Activated T-cell treated with anti-CD3 and anti-CD28 coated beads for 1 hour (primary cell): ENCODE measurements around the gene SLBP.

ENCODE experiments used
- DNase-seq: peaks from one replicate; pipeline ENCODE4 v3.0.0-alpha.2; 2020; ENCODE audit warnings: low read depth

The SLBP gene

DNA sequence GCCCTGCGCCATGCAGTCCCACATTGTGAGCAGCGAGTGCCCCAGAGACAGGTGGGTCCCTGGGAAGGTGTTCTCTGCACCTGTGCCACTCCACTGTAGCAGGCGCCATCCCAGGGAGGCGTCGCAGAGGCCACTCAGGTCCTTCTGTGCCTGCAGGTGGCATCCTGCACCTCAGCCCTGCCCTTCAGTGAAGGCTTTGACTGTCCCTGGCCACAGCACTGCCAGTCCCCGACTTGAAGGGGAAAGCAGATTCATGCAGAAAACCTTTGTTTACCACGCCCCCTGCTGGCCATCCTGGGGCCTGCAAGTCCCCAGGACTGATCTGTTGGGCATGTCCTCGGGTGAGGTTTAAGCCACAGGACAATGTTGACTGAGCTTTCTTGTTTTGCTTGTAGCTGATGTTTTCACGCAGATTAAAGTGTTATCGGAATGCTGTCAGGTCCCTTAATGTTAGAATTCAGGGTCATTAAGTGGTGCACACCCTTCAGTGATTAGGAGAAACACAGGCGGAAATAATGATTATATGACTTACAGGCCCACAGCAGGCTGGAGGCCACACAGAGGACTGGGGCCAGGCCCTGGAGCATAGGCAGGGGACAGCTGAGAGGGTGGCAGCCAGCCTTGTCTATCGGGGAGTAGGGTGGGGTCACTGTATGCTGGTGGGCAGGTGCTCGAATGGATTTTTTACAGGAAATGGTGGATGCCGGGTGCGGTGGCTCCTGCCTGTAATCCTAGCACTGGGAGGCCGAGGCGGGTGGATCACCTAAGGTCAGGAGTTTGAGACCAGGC lies 14.2 kb upstream of the SLBP start:
- DNase-seq = peak; percentile 95

DNA sequence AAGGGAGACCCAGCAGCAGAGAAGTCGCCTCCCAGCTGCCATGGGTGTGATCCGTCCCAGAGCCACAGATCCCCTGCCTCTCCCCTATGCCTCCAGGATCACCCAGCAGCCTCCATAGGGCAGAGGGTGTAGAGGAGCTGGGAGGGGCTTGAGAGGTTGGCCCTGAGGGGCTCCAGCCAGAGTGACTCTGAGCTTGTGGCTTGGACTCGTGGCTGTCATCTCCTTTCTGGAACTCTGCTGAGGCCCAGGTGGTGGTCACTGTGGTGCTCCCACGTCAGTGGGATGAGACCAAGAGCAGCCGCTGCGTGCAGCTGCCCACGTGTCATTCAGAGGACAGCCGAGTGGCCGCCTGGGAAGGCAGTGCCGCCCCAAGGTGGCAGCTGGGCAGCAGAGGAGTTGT lies 13.4 kb upstream of the SLBP start:
- no peak for DNase-seq

DNA sequence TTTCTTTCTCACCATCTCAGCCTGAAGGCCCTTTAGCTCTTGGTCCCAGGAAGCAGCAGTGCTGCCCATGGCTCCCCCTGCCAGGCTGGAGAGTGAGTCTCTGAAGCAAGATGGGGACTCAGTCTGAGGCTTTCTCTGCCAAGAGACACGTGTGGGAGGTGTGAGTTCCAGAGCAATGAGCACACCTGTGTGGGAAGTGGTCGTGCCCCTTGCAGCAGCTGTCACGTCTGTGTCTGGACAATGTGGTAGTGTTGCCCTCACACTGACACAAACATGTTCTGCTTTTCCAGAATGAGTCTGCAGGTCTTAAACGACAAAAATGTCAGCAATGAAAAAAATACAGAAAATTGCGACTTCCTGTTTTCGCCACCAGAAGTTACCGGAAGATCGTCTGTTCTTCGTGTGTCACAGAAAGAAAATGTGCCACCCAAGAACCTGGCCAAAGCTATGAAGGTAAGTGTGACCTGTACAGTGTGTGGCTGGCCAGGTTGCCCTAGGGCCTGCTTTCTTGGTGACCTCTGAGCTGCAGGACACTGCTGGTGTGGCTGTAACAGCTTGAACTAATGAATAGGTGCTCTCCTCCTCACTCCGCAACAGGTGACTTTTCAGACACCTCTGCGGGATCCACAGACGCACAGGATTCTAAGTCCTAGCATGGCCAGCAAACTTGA lies 11.1 kb upstream of the SLBP start:
- no peak for DNase-seq

DNA sequence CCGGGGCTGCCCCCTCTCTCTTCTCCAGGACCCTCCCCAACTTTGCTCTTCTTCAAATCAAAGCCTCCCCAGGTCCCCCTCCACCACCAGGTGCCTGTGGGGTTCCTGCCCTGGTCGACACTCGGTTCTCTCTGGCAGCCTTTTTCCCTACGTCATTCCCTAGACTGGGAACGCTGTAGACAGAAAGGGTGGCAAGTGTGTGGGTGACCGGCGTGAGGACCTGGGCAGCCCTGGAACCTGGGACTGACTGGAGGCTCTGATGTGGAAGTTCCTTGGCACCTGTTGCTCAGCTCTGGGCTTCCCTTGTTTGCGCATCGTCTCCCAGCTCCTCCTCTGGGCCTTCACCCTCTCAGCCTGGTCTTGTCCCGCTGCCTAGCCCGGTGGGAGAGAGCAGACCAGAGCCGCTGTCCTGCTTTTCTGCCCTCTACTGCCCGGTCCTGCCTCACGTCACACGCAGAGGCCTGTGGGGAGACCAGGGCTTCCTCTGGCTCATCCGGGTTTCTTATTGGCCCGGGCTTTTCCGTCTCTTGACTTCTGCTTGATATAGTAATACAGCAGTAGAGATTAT lies 10.5 kb upstream of the SLBP start:
- no peak for DNase-seq

DNA sequence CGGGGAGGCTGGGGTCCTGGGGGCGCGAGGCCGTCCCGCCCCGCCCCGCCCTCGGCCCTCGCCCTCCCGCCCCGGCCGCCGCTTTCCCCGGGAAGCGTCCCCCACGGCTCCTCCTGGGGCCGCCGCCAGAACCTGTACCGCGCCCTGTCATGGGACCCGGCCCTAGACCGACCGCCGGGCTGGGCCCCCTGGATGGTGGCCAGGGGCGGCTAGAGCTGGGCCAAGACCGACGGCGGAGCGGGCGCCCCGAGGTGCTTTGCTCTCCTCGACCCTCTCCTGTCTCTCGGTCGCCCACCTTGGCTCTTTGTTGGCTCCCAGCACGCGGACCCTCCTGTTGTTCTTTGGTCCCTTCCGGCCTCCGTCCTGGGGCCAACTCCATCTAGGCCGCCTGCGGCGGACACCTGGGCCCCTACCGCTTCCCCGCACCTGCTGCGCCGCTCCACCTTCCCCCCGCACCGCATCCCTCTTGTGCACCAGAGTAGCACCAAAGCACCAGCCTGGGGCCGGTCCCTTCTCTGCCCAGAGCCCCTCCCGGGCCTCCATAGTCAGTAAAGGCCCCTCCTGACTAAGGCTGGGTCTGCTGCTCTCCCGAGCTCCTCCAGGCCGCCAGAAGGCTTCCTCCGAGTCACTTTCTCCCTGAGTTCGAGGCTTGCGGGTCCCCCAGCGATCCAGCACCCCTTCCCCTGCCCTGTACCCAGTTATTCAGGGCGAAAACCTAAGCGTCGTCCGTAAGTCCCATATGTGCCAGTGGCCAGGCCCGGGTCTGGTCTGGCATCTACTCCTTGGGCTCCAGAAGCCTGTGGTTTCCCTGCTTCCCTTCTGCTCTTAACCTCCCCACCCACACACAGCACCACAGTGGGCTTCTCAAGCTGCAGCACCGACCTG lies 9.8 kb upstream of the SLBP start:
- no peak for DNase-seq

DNA sequence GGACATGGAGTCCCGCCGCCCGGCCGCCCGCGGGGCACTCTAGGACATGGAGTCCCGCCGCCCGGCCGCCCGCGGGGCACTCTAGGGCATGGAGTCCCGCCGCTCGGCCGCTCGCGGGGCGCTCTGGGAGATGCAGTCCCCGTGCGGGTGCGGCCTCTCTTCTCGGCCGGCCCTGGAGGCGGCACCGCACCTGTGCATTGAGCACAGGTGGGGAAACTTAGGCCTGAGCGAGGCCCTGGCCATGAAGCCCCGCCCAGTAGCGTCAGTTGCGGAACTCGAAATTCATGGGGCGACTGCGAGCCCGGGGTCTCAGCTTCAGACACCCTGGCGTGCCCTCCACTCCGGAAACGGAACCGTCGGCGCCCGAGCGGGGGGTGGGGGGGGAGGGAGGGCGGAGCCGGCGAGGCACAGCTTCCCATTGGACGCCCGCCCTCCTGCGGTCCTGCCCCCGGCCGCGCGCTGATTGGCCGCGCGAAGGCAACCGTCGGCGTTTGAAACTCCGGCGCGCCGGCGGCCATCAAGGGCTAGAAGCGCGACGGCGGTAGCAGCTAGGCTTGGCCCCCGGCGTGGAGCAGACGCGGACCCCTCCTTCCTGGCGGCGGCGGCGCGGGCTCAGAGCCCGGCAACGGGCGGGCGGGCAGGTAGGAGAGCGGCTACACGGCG lies 9.0 kb upstream of the SLBP start, which contains the start of the genes TACC3 and TMEM129:
TSS of gene TACC3 (plus strand) at position 519 of the 663 bp plus-strand sequence. CDS start 1,901 bp downstream, outside the sequence.
TSS of gene TMEM129 (minus strand) at position 321 of the 663 bp plus-strand sequence. CDS start 486 bp downstream, outside the sequence.
- DNase-seq = peak; percentile 88

DNA sequence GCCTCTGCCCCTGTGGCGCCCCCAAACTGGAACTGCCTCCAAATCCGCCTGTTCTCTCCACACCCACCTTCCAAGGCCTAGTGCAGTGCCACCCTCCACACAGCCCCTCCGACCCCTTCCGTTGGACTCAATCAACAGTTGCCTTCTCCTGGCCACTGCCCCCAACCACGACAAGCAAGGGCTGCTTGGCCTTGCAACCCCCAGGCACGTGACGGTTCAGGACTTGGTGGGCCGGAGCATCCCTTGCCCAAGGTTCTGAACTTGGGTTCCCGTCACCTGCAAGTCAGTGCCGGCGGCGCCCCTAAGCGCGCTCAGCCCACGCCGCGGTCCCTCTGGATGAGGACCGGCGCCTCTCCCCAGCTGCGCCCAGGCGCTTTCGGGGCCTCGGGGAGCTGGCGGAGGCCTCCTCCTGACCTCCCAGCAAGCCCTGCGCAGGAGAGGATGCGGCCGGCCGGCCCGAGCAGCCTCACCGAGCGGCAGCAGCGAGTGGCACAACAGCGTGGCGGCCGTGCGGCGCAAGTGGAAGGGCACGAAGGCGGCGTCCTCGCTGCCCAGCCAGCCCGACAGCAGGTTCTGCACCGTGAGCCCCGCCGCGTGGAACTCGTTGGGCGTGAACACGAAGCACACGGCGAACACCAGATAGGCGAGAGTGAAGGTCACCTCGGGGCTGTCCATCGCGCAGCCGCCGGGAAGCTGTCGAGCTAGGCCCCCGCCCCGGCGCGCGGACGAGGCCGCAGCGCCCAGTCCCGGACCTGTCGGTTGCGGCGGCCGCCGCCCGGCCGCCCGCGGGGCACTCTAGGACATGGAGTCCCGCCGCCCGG lies 8.3 kb upstream of the SLBP start:
- peak; percentile 23 for DNase-seq

DNA sequence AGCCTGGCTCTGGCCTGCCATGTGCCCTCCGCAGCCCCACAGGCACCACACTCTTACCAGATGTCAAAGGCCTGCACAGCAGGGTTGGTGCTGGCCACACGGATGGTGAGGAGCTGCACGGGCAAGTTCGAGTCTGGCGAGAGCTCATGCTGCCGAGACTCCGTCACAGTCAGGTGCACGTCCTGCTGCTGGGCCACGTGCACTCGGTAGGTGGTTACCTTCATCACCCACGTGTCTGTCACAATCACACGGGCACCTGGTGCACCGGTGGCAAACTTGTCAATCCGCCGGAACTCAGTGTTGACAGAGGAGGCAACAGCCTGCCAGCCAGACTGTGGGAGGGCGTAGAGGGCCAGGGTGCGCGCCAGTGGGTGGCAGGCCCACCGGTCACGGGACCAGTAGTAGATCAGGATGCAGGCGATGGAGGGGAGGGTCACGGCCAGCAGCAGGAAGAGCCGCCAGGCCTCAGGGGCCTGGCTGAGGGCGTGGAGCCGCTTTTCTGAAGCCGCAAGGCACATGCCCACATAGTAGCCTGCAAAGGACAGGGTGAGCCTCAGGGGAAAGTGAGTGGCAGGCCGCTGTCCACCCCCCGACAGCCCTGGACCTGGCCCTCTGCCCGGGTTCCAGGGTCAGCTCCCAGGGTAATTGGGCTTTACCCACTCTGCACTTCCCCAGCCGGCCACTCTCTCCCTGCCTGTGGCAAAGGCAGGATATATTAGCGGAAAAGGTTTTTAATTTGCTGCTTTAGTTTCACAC lies 6.2 kb upstream of the SLBP start:
- DNase-seq = no peak

DNA sequence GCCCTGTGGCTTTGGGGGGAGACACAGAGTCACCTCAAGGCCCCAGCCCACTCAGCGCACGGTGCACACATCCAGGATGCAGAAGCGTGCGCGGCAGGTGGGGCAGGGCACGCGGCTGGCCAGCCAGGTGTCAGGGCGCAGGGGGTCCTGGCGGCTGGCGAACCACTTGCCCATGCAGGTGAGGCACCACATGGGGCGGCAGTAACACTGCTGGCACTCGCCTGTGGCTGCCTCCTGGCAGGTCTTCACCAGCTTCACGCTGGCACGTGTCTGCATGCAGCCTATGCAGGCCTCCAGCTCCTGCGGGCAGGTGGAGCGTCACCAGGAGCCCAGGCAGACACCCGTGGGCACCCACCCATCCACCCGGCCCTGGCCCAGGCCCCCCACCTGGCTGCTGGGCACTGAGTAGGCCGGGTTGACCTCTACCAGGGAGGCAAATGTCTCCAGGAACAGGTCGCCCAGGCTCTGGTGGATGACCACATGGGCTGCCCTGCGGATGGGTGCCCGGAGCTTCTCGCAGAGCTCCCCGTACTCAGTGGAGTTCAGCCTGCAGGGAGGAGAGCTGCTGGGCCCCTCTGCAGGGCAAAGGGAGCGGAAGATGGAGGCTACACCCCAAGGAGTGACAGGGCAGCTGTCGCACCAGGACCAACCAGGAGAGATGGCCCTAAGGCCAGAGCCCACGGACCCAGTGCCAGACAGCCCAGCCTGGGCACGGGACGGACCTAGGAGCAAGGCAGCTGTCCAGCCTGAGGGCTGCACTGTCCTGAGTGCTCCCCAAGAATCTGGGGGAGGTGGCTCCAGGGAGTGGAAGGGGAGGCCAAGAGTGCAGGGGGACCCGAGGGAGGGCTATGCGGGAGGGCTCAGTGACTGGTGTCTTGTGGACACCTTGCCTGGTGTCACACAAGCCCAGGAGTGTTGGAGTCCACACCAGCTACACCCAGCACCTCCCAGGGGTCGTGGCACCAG lies 5.3 kb upstream of the SLBP start:
- no peak for DNase-seq

DNA sequence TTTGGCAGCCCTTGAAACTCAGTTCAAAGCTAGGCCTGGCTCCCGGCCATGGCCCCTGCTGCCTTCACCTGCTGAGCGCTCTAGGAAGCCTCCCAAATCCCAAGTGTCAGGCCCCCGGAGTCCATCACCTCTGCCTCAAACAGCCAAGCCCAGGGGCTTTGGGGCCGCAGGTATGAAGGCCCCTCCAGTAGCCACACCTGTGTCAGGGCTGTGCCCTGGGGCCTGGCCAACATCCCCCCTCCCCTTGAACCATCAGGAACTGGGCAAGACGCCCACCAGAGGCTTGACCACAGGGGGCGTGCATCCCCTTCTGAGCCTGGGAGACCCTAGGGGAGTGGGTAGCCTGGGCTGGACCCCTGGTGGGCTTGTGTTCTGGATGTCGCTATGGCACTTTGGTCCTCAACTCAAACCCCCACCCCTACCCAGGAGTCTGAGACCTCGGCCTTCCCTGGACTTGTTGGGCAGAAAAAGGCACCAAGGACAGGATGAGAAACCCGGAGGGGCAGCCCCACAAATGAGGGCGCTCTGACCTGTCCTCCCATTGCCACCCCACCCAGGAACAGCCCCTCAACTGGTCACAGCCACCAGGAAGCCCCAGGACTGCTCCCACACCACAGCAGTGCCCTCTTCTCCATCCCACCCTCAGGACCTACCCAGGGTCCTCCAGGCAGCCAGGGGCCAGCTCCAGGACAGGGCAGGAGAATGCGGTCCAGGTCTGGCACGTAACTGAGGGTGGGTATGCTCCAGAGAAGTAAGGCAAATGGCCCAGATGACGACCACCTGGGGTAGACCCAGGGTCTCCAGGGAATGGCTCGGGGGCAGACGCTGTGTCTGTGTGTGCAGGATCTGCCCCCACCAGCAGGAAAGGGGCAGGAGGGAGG lies 4.2 kb upstream of the SLBP start:
- no peak for DNase-seq

DNA sequence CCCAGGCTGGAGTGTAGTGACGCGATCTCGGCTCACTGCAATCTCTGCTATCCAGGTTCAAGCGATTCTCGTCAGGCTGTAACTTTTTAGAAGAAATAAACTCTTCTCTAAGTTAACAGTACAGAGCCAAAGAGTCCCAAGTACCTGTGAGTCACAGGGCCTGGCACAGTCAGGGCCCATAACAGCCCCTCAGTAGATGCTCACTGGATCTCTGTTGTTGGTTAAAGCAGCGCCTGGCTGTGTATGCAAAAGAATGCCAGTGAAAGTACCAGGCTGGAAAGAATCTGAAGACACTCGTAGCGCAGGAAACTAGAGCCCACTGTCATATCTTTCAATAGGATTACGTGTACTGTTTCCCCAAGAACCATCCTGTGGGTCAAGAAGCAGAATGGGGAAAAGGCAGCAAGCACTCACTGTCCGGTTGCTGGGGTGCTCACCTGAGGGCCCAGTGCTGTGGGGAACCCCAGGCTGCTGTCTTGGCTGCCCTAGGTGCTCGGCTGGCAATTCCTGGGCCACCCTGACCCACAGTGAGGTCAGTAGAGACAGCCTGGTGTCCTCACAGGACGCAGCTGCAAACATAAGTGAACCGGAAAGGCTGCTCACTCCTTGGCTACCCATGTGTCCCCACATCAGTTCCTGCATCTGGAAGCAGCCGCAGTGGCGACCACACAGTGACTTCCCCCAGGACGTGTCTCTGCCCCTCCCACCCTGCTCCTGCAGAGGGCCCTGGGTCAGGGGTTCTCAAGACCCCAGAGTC lies 3.1 kb upstream of the SLBP start:
- no peak for DNase-seq

DNA sequence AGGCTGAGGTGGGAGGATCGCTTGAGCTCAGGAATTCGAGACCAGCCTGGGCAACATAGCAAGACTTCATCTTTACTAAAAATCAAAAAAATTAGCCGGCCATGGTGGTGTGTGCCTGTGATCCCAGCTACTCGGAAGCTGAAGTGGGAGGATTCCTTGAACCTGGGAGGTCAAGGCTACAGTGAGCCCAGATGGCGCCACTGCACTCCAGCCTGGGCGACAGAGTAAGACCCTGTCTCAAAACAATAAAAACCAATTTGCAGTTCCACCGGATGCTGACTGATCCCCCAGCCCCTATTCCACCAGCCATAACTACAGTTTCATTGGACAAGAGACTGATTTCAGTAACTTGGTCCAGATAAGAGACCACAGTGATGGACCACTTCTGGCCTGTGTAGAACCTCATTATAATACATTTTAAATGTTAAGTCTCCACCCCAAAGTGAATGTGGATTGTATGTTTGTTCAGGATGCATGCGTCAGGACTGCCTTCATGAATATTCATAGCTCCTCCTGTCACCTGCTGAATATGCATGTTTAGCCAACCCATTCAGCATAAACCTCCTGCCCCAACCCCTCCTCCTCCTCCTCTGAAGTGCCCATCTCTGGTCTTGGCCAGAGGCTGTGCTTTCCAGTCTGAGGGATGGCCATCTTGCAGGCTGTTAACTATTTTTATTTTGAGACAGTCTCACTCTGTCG lies 2.3 kb upstream of the SLBP start:
- DNase-seq = no peak

DNA sequence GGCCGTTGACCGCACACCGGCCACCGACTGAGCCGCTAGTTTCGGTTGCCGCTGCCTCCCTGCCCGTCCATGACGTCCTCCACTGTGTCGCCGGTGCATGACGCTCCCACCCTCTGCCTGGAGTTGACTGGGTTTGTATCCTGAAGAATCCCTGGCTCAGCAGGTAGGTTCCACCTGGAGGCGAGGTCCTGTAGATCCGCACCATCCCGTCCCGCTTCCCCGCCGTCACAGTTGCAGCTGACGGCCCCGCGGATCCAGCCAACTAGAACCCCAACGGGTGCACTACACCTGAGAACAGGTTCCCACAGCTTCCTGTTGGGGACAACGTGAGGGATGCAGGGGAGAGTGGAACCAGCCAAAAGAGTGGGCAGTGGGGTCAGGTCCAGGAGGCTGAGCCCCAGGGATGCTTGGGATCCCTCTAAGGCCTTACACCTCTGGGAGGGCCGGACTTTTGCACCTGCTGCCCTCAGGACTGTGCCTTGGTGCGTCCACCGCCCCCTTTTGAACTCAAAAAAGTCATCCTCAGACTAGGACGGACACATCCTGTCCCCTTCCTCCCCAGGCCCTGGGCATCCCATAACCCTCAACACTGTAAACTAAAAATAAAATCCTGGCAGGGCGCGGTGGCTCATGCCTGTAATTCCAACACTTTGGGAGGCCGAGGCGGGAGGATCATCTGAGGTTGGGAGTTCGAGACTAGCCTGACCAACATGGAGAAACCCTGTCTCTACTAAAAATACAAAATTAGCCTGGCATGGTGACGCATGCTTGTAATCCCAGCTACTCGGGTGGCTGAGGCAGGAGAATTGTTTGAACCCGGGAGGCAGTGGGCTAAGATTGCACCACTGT lies 1.1 kb upstream of the SLBP start:
- DNase-seq = no peak

DNA sequence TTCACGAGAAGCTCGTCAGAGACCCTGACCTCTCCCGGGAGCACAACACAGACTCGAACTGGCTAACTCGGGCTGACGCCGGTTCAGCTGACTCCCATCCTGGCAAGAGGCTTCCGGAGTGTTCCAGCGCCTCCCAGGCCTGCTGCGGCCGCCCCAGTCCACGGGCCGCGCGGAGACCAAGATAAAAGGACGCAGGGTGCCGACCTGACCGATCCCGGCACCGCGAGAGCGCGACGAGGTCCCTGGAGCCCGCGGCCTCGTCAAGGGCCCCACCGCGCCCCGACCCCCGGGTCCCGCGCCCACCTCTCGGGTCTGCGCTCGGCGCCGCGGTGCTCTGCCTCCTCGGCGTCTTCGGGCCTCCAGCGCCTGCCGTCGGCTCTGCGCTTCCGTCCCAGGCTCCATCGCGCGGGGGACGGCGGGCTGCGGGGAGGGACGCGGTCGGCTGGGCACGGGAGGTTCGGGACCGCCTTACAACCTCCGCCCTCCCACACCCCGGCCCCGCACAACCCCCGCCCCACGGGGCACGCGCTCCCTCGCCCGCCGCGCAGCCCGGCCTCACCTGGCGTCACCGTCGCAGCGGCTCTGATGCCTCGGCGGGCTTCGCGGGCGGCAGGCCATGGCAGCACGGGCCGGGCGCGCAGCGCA lies 426 bp downstream of the SLBP start:
- no peak for DNase-seq

DNA sequence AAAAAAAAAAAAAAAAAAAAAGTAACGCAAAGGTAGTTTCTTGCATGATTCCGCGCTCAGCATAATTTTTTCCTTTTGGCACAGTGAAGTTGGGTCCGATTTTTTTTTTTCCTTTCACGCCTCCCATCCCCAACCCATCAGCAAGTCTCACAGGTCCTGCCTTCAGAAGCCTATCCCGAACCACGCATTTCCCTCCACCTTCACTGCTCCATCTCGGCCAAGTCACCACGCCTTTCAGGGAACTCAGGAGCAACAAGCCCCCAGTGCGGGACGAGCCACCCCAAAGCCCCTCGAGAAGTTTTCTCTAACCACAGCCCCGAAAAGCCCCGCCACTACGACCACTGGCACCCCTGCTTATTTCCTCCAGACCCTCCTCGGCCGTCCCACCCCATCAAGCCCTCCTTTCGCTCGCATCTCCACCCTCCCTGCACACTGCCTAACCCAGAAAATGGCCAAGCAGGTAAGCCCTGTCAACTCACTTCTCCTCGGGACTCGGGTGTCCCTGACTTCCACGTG lies 1.0 kb downstream of the SLBP start:
- no peak for DNase-seq
